ENCODE results near the gene CATSPERD.

DNA sequence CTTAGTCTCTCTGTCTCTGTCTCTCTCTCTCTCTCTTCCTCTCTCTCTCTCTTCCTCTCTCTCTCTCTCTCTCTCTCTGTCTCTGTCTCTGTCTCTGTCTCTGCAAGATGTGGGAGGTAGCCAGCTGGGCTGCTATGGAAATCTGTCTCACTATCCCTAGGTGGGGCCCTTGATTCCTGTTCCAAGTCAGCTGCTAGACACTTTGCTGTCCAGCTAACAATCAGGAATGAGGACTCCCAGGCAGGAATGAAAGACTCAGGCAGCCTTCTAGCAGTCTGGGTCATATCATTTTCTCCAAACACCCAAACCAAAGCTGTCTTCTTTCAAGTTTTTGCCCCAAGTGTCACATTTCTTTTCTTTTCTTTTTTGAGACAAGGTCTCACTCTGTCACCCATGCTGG is 23.2 kb downstream of the CATSPERD start:
- TF ChIP-seq, protein P1, sequence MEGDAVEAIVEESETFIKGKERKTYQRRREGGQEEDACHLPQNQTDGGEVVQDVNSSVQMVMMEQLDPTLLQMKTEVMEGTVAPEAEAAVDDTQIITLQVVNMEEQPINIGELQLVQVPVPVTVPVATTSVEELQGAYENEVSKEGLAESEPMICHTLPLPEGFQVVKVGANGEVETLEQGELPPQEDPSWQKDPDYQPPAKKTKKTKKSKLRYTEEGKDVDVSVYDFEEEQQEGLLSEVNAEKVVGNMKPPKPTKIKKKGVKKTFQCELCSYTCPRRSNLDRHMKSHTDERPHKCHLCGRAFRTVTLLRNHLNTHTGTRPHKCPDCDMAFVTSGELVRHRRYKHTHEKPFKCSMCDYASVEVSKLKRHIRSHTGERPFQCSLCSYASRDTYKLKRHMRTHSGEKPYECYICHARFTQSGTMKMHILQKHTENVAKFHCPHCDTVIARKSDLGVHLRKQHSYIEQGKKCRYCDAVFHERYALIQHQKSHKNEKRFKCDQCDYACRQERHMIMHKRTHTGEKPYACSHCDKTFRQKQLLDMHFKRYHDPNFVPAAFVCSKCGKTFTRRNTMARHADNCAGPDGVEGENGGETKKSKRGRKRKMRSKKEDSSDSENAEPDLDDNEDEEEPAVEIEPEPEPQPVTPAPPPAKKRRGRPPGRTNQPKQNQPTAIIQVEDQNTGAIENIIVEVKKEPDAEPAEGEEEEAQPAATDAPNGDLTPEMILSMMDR (IDR thresholded peaks at IDR 0.05) = no peak
- TF ChIP-seq EP300 (IDR thresholded peaks at IDR 0.05) = no peak
